Measurements from ENCODE around the gene PLAGL1. TPM values are rescaled to one million over a fixed set of nuclear protein-coding genes. Genes with fewer than 3 reads are reported as not detected.
"Not testable (repeated sequence)": the region's sequence is repeated elsewhere in the genome, so short reads cannot be mapped to it uniquely, and the experiment has no call there.

PLAGL1 gene
- total RNA-seq, 1 donor from 2014 or later, result 83.1 TPM

- Mint-ChIP-seq H3K36me3 (ENCODE audit: low read depth) (no peaks in the 10 kb centered on the region), H3K4me3 (ENCODE audit: unreplicated experiment) (no peak overlapping the region), H3K4me1 (ENCODE audit: low read depth) (no peaks in the 10 kb centered on the region), H3K9me3 (ENCODE audit: low read depth) (no peaks in the 10 kb centered on the region), H3K27ac (ENCODE audit: unreplicated experiment) (no peak overlapping the region), H3K27me3 (ENCODE audit: low read depth) (peaks cover 33% of the 10 kb centered on the region)
- no peak for DNase-seq (ENCODE audit: low spot score)
- no peak for TF ChIP-seq CTCF (IDR thresholded peaks at IDR 0.05)
Measured at GRCh38 chr6:144019929-144020328, 11.9 kb upstream of the PLAGL1 start.

- no peak for TF ChIP-seq CTCF (IDR thresholded peaks at IDR 0.05)
- Mint-ChIP-seq H3K9me3 (ENCODE audit: low read depth) (peaks cover 4% of the 10 kb centered on the region), H3K27me3 (ENCODE audit: low read depth) (peaks cover 22% of the 10 kb centered on the region), H3K4me1 (ENCODE audit: low read depth) (peaks cover 5% of the 10 kb centered on the region), H3K36me3 (ENCODE audit: low read depth) (no peaks in the 10 kb centered on the region), H3K27ac (ENCODE audit: unreplicated experiment) (no peak overlapping the region), H3K4me3 (ENCODE audit: unreplicated experiment) (no peak overlapping the region)
- no peak for DNase-seq (ENCODE audit: low spot score)
Measured at GRCh38 chr6:144017166-144018094, 9.4 kb upstream of the PLAGL1 start.

GRCh38 chr6:144013486-144013909, 5.4 kb upstream of the PLAGL1 start:
- Mint-ChIP-seq H3K36me3 (ENCODE audit: low read depth) (peaks cover 5% of the 10 kb centered on the region), H3K27me3 (ENCODE audit: low read depth) (peaks cover 25% of the 10 kb centered on the region), H3K4me3 (ENCODE audit: unreplicated experiment) (no peak overlapping the region), H3K9me3 (ENCODE audit: low read depth) (peaks cover 15% of the 10 kb centered on the region), H3K4me1 (ENCODE audit: low read depth) (peaks cover 5% of the 10 kb centered on the region), H3K27ac (ENCODE audit: unreplicated experiment) (no peak overlapping the region)
- no peak for DNase-seq (ENCODE audit: low spot score)
- TF ChIP-seq CTCF (IDR thresholded peaks at IDR 0.05), result peak; percentile 95

- Mint-ChIP-seq H3K27me3 (ENCODE audit: low read depth) (peaks cover 20% of the 10 kb centered on the region), H3K27ac (ENCODE audit: unreplicated experiment) (no peak overlapping the region), H3K9me3 (ENCODE audit: low read depth) (peaks cover 15% of the 10 kb centered on the region), H3K36me3 (ENCODE audit: low read depth) (peaks cover 5% of the 10 kb centered on the region), H3K4me1 (ENCODE audit: low read depth) (peaks cover 5% of the 10 kb centered on the region), H3K4me3 (ENCODE audit: unreplicated experiment) (no peak overlapping the region)
- DNase-seq (ENCODE audit: low spot score), result no peak
- no peak for TF ChIP-seq CTCF (IDR thresholded peaks at IDR 0.05)
Measured at GRCh38 chr6:144012534-144012933, 4.5 kb upstream of the PLAGL1 start.

- H3K27me3 Mint-ChIP-seq (ENCODE audit: low read depth); DNase-seq (ENCODE audit: low spot score); H3K27ac Mint-ChIP-seq (ENCODE audit: unreplicated experiment); H3K36me3 Mint-ChIP-seq (ENCODE audit: low read depth); H3K4me3 Mint-ChIP-seq (ENCODE audit: unreplicated experiment): not testable (repeated sequence)
- Mint-ChIP-seq H3K4me1 (ENCODE audit: low read depth) (peaks cover 15% of the 10 kb centered on the region), H3K9me3 (ENCODE audit: low read depth) (peaks cover 15% of the 10 kb centered on the region)
Measured at GRCh38 chr6:144009628-144010027, 1.6 kb upstream of the PLAGL1 start.
